HUDEP-2 (cell line): Measurements from ENCODE around the gene PARN.

ENCODE experiments used
- DNase-seq, 76 experiments: peaks; one replicate each; lab custom pipeline; 2025; ENCODE audit not compliant: unreplicated experiment in 76 of 76; lab: John Stamatoyannopoulos, UW

The PARN gene

DNA sequence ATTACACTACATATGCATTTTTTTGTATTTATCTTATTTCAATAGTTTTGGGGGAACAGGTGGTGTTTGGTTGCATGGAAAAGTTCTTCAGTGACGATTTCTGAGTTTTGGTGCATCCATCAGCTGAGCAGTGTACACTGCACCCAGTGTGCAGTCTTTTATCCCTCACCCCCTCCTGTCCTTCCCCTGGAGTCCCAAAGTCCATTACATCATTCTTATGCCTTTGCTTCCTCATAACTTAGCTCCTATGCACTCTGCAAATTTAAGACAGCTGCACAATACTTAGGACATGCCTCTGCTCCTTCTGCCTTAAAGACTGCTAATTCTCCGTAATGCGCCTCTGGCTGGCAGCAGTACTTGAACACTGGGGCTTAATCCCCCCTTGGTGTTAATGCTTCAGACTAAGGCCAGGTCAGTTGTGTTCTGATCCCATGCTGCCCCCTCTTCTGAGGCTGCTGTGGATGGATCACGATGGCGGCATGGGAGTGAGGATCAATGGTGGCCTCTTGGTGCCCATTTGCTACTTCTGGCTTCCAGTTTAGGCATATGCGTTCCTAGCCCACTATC, 146.2 kb downstream of the PARN start:
- DNase-seq = no peak

DNA sequence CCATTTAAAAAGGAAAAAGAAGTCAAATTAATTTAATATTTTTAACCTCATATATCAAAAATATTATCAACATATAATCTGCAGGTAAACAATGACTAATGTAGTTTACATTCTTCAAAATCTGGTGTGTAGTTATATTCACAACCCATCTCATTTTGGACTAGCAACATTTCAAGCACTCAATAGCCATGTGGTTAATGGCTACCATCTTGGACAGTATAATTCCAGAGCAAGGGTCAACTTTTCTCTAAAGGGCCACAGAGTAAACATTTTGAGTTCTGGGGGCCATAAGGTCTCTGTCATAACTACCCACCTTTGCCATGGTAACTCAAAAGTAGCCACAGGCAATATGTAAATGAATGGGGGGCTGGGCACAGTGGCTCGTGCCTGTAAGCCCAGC, 153.9 kb downstream of the PARN start:
- DNase-seq = no peak

DNA sequence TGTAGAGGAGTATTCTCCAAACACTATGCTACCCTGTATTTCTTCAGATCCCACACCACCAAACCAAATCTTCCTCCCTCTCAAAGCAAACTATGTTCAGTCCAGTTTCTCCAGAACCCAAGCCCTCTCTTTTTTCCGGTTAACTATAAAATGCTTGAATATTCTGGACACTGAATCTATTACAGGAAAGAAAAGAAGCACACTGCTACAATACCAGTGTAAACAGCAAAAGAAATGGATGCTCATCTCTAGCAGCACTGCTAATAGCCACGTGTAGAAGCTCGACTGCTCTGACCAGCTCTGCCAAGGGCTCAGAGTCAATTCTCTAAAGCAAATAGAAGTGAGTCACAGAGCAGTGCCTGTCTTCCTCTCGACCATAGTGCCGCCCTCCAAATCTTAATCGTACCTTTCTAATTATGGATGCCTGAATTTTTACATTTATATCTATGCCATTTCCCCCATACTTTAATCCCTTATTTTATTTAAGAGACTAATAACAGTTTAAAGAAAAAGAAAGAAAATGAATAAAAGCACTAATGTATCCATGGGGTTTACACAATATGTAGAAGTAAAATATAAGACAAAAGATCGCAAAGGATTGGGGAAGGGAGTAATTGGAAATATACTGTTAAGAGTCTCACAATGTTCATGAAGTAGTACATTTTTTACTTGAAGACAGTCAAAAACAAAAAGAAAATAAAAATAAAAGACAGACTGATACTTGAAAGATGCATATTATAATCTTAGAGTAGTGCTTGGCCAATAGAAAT, 154.5 kb downstream of the PARN start:
- no peak for DNase-seq

DNA sequence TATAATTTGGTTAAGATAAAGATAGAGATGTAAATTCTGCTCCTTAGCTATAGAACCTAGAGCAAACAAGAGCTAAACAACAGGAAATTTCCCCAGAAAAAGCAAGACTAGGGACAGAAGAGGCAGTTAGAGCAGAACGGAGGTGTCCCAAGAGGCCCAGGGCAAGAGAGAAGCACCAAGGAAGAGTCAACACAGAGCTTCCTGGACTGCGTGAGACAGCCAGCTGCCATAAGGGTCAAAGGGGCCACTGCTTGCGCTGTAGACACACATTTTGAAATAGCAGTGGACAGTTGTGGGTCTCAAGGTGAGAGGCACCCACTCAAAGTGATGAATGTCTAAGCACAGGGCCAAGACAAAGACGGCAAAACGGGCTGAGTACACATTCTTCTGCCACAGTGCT, 156.6 kb downstream of the PARN start:
- DNase-seq = no peak

DNA sequence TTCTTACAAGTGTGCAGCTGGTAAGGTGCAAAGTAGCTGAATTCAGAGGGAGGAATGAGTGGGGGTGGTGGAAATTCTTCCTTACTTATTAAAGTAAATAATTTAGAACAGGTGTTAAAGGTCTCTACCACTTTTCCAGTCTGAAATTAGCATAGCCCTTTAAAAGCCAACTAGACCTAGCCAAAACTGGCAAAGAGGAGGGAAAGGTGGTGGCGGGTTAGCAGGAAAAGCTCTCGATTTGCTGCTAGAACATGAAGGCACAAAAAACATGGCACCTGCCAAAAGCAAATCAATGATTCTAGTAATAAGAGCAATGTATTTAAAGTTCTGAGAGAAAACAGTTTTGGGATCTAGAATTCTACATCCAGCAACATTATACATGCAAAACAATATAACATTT, 157.7 kb downstream of the PARN start:
- DNase-seq = no peak

DNA sequence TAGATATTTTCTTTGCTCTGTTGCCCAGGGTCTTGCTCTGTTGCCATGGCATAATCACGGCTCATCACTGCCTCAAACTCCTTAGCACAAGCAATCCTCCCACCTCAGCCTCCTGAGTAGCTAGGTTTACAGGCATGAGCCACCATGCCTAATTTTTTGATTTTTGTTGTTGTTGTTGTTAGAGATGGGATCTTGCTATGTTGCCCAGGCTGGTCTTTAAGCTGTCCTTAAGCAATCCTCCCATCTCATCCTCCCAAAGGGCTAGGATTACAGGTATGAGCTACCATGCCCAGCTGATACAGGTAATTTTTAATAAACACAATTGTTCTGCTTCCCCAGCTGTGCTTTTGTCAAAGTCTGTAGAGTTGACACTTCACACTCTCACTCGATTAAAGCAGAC, 159.3 kb downstream of the PARN start:
- no peak for DNase-seq

DNA sequence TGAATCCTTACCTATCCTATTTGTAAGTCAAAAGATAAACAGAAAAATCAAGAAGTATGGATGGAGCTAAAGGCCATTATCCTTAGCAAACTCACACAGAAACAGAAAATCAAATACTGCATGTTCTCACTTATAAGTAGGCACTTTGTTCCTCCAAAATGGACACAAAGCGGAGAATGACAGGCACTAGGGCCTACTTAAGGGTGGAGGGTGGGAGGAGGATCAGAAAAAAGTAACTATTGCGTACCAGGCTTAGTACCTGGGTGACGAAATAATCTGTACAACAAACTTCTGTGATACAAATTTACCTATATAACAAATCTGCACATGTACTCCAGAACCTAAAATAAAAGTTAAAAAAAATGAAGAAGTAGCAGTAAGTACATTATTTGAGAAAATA, 164.3 kb downstream of the PARN start:
- no peak for DNase-seq

DNA sequence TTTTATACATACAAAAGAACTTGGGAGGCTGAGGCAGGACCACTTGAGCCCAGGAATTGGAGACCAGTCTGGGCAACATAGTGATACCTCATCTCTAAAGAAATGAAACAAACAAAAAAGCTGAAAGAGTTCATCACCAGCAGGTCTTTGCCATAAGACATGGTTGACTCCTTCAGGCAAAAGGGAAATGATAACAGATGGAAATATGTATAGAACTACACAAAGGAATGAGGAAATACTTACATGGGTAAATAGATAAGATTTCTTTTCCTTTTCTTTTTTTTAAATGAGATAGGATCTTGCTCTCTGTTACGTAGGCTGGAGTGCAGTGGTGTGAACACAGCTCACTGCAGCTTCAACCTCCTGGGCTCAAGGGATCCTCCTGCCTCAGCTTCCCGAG, 165.3 kb downstream of the PARN start:
- DNase-seq = no peak

DNA sequence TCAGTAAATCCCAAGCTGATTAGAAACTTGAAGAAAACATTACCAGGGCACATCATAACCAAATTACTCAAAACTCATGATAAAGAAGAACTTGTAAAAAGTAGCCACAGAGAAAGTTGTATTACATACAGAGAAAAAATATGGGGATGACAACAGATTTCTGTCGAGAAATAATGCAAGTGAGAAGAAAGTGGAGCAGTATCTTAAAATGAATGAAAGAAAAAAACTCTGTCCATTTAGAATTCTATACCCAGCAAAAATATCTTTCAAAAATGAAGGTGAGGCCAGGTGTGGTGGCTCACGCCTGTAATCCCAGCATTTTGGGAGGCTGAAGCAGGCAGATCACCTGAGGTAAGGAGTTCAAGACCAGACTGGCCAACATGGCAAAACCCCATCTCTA, 165.9 kb downstream of the PARN start:
- no peak for DNase-seq

DNA sequence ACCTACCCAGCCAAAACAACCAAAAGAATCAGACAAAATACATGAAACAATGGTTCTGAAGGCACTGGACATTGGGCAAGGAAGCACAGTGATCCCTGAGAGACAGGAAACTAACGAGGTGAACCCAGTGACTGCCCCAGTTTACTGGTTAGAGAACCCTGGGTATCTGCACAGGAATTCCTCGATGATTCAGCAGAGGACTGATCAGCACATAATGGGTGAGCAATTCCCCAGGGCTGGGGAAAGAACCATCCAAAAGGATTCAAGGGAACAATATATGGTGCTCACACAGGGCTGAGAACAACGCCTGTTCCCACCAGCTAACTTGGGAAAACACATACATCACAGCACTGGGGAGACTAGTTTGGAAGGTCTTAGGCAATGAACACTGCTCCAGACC, 167.2 kb downstream of the PARN start:
- no peak for DNase-seq

DNA sequence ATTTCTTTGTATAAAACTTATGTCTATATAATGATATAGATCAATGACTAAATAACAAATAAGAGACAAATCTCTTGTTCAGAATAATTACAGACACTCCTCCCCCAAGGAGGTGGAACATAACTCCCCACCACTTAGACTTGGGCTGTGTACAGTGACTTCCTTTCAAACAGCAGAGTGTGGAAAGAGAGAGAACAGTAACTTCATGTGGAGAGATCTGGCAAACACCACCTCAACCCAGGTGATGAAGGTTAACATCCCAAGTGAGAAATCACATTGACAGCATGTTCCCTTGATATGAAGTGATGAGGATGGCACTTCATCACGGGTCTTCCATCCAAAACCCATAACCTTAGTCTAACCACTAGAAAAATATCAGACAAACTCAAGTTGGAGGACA, 169.3 kb downstream of the PARN start:
- no peak for DNase-seq

DNA sequence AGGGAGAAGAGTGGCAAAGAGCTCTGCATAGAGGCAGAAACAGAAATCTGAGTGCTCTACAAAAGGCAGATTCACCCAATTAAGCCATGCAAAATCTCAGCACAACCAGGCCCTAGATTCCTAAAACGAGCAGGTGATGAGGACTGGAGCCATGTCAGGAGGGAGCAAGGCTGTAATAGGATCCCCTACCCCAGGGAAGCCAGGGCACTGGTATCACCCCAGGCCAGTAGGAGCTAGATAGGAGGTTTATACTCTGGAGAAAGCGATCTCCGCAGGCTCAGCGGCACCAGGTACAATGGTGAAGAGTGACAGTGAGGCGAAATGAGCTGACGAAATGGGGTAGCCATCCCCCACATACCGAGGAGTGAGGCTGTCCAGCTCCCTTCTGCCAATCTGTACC, 171.5 kb downstream of the PARN start:
- DNase-seq = no peak

DNA sequence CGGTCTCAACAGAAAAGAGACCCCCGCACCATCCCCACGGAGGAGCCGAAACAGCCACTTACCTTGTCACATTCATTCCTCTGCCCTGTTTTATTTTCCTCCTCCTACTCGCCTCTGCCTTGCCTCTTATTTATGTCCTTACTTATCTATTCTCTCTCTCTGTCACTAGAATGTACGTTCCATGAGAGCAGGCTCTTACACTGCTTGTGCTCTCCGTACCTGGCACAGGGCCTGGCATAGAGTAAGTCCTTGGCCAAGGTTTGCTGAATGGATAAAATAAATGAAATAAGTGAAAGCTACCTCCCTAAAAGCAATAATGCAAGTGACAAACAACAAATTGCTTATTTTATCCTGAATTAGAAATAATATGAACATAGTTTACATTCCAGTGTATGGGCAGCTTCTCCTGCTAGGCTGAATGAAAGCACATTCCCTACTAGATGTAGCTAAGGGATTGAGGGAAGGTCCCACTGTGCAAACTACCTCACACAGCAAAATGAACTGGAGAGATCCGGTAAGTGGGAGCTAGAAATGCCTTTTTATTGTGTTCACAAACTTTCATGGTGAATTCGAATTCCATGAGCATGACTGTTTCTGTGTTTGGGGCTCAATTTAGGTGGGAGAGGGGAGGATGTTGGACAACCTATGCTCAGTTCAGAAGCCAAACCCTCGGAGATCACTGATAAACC, 173.1 kb downstream of the PARN start:
- no peak for DNase-seq

DNA sequence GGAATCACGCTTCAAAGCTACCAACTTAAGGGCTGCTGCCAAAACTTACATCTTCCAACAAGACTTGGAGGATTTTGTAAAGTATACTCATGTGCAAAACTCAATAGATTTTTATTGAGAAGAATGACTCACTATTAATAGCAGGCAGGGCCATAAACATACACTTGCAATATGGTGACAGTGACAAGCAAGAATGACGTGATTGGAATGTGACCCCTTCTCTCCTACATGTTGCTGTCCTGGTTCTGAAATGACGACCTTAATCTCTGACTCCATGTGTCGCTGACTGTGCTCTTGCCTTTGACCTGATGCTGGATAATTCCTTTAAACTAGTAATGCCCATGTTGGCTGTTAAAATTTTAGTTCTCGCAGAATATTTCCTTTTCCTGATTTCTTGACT, 174.5 kb downstream of the PARN start:
- DNase-seq = no peak

DNA sequence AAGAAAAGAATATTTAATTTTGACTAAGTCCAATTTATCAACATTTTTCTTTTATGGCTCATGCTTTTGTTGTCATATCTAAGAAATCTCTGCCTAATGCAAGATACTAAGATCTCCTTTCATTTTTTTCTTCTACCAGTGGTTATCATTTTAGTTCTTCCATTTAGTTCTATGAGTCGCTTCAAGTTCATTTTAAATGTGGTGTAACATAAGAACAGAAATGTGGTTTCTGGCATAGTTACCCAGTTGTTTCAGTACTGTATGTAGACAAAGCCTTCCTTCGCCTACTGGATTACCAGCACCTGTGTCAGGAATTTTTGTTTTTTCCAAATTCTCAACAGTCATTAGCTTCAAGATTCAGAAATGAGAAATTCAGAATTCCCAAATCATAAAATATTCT, 175.7 kb downstream of the PARN start:
- no peak for DNase-seq

DNA sequence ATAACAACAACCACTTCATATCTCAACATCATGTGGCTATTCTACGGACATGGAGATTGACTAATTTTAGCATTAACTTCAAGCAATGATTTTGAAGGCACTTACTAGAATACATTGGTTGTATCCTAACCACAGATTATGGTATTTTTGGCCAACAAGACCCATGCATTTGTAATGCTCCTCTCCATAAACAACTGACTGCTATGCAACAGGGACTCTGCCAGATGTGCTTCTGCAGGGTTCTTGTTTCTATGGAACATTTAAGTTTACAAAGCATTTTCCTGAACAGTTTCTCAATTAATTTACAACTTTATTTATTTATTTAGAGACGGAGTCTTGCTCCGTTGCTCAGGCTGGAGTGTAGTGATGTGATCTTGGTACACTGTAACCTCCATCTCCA, 178.0 kb downstream of the PARN start:
- no peak for DNase-seq

DNA sequence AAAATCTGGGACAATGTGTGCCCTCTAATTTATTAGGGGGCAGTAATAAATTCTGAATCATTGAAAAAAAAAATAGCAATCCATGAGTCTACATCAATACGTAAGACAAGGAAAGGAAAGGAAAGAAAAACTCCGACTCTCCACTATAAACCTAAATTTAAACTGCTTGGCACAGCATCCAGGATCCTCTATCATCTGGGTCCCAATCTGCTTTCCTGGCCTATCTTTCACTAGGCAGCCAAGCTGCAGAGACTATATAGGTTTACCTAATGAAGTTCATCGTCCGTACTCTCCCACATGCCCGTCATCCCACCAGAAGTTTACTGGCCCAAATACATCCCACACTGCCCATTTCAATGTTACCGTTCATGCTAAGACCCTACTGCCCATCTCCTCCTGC, 179.2 kb downstream of the PARN start:
- DNase-seq = no peak

DNA sequence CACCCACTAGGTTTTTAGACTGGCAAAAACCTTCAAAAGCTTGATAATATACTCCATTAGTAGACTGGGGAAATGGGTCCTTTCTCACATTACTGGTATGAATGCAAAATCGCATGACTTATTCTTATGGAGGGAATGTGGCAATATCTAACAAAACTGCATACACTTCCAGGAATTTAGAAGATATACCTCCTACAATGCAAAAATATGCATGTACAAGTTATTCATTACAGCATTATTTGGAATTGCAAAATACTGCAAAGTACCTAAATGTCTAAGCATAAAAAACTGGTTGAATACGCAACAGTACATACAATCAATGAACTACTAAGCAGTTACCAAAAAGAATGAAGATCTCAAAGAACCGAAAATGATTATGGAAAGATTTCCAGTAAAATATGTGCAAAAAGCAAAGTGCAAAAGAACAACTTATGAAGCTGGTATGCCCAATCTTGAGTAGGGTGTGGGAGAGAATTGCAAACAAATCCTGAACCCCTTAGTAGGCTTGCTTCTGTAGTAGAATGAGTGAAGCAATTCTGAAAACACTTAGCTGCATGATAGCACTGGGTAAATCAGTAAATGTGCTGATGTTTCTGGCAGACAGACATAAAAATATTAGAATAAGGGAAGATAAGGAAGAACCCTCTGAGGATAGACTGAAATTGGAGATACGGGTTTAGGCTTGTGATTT, 180.1 kb downstream of the PARN start:
- DNase-seq = no peak

DNA sequence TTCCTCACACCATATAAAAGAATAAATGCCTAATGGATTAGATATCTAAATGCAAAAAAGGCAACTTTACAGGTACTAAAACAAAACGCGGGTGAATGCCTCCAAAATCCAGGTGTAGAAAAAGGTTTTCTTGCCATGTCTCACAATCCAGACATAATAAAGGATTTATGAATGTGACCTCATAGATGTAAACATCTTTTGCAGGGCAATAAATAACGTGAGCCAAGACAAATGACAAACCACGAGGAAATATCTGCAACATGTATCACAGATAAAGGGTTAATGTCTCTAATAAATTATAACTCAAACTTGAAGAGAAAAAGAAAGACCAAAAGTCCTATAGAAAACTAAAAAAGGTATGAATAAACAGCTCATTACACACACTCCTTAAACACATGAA, 180.7 kb downstream of the PARN start:
- no peak for DNase-seq

DNA sequence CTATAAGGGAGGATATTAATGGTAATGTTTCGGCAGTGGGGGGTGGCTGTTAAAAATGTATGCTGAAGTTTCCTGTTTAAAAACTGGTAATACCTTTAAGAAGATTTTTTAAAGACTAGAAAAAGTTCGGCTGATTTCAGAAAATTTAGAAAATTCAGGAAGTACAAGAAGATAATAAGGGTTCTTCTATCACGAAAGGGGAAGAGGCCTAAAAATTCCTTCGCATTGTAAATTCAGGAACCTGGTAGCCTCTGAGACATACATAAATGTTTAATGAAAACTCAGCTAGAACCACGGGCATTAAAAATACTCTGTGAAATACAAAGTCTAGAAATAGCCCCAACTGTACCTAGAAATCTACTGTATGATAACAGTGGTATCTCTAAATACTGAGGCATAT, 181.2 kb downstream of the PARN start:
- no peak for DNase-seq

DNA sequence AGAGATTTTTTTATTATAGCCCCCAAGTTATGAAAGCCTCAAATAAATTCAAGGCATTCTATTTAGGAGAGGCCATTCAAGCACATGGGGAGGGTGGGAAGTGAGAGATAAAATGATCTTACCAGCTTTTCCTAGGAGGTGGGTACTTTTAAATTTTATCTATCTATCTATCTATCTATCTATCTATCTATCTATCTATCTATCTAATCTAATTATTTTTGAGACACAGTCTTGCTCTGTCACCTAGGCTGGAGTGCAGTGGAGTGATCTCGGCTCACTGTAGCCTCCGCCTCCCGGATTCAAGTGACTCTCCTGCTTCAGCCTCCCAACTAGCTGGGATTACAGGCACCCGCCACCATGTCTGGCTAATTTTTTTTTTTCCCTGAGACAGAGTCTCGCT, 182.3 kb downstream of the PARN start:
- no peak for DNase-seq

DNA sequence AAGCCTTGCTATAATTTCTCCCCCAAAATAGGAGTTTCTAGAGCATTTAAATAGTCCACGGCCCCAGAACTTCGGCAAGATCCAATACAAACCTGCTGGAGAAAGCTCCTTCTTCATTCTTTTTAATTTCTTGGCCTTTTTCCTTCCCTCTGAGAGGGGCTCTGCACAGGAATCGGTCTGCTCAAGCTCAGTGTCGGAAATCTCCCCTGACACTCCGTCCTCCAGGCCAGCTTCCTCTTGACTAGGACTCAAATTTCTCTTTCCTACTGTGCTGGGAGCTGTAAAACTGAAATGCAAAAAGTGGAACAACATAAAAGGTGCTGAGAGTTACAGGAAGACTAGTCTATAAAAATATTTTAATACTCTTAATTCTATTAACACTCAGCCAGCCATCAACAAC, 183.3 kb downstream of the PARN start:
- DNase-seq = no peak
